ENCODE data around the gene SLC4A5. TPM values are rescaled to one million over a fixed set of nuclear protein-coding genes. Genes with fewer than 3 reads are reported as not detected.

The SLC4A5 gene
- total RNA-seq, 2 experiments from 2014 or later: 3.6 to 6.6 TPM

DNA sequence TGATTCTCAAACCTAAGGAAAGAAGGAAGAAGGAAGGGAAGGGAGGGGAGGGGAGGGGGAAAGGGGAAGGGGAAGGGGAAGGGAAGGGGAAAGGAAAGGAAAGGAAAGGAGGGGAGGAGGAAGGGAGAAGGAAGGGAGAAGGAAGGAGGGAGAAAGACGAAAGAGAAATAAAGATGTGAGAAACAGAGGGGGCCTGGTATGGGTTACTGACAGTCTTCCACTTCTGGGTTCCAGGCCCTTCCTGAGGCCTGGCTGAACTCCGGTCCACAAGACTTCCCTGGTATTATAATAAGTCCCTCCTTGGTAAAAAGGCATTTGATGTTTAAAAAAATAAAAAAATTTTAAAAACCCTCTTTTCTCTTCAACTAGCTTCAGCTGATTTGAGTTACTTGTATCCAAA is 17.4 kb downstream of the SLC4A5 start:
- no peak for DNase-seq
- Mint-ChIP-seq H3K9me3 (no peaks in the 10 kb centered on the region), H3K27me3 (no peaks in the 10 kb centered on the region), H3K4me3 (no peak overlapping the region), H3K36me3 (no peaks in the 10 kb centered on the region), H3K4me1 (peaks cover 5% of the 10 kb centered on the region), H3K27ac (no peak overlapping the region)
- ATAC-seq (ENCODE audit: low read depth): no peak
- POLR2A ChIA-PET: no interaction called here

DNA sequence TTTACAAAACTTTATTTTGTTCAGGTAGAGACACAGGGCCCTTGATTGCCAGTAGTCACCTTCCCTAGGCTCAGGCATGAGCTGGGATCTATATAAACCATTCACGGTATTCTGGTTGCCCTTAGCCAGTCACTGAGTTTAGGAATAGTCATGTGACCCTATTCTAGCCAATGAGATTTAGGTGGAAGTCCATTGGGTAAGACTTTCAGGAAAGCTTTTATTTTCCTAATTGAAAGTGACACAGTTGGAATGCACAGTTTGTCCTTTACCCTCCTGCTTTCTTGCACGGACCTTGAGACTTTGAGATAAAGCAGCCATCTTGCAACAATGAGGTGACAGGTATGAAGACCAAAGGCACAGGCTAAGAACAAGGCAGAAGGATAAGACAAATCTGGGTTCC is 21.5 kb downstream of the SLC4A5 start:
- Mint-ChIP-seq H3K4me1 (no peaks in the 10 kb centered on the region), H3K9me3 (no peaks in the 10 kb centered on the region)
- POLR2A ChIA-PET: no interaction called here

DNA sequence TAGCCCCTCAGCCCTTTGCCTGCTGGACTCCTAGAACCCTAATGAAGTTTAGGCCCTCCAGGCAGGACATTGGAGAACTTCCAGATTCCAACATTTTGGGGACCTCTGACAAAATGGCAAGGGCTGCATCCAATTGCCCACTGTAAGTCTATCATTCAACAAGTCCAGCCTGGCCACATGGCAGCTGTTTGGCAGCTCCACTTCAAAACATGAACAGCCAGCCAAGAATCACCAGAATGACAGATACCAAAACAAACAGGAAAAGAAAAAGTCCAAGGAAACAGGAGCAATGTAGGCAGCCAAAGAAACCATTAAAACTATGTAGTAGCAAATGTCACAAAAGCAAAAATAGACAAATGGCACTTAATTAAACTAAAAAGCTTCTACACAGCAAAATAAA is 25.5 kb downstream of the SLC4A5 start:
- H3K36me3 Mint-ChIP-seq: no peaks in the 10 kb centered on the region
- POLR2A ChIA-PET: no interaction called here
- no peaks in the 10 kb centered on the region for H3K9me3 Mint-ChIP-seq
- no peak for DNase-seq
- no peaks in the 10 kb centered on the region for H3K27me3 Mint-ChIP-seq
- H3K27ac Mint-ChIP-seq: no peak overlapping the region
- H3K4me1 Mint-ChIP-seq: peaks cover 1% of the 10 kb centered on the region
- no peak overlapping the region for H3K4me3 Mint-ChIP-seq
- no peak for ATAC-seq (ENCODE audit: low read depth)

More for the DNA sequence above, 21.5 kb downstream of the SLC4A5 start:
- H3K27ac Mint-ChIP-seq: no peak overlapping the region
- no peaks in the 10 kb centered on the region for H3K36me3 Mint-ChIP-seq
- no peaks in the 10 kb centered on the region for H3K27me3 Mint-ChIP-seq
- DNase-seq: no peak
- no peak overlapping the region for H3K4me3 Mint-ChIP-seq
- no peak for ATAC-seq (ENCODE audit: low read depth)

DNA sequence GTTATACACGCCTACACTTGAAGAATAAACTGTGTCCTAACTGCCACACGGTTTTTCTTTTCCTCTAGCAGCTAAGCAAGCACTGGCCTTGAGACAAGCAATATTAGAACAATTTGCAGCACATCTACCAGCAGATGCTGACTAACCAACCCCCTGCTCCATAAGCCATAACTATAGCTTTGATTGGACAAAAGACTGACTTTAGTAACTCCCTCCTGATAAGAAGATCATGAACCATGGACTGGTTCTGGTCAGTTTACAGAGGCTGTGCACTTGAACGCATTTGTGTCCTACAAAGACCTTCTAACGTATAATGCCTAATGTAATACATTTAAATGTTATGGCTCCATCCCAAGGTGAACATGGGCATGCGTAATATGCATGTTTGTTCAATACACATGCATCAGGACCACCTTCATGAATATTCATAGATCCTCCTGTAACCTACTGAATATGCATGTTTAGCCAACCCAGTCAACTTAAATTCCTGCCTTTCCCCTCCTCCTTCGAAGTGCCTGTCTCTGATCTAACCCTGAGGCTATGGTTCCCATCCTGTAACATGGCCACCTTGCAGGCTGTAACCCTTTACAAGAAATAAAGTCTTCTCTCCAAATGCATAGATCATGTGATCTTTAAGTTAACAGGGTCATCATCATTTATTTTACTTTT is 26.5 kb downstream of the SLC4A5 start:
- H3K36me3 Mint-ChIP-seq: no peaks in the 10 kb centered on the region
- ATAC-seq (ENCODE audit: low read depth): no peak
- peaks cover 1% of the 10 kb centered on the region for H3K4me1 Mint-ChIP-seq
- H3K27me3 Mint-ChIP-seq: no peaks in the 10 kb centered on the region
- H3K27ac Mint-ChIP-seq: no peak overlapping the region
- no peak for DNase-seq
- H3K4me3 Mint-ChIP-seq: no peak overlapping the region
- POLR2A ChIA-PET: no interaction called here
- peaks cover 2% of the 10 kb centered on the region for H3K9me3 Mint-ChIP-seq

DNA sequence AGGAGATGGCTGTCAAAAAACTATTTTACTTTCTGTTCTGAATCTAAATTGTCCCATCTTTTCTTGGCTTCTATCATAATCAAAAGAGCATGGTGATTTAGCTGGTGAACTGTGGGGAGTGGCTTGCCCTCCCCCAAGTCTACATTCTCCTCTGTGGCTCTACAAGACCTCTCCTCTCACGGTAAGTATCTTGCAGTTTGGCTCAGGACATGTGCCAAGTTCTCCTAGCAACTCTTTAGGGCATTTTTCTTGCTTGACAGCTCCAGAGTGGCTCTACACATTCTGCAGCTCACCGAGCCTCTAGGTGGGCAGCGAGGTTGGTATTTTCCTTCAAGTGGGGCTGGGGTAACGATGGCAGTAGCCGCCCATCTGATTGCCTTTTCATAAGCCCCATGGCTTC is 29.1 kb downstream of the SLC4A5 start:
- ATAC-seq (ENCODE audit: low read depth) (no peak), DNase-seq (no peak)
- Mint-ChIP-seq H3K4me1 (peaks cover 1% of the 10 kb centered on the region), H3K4me3 (no peak overlapping the region), H3K36me3 (no peaks in the 10 kb centered on the region), H3K9me3 (peaks cover 3% of the 10 kb centered on the region), H3K27ac (no peak overlapping the region), H3K27me3 (no peaks in the 10 kb centered on the region)
- POLR2A ChIA-PET: no interaction called here

DNA sequence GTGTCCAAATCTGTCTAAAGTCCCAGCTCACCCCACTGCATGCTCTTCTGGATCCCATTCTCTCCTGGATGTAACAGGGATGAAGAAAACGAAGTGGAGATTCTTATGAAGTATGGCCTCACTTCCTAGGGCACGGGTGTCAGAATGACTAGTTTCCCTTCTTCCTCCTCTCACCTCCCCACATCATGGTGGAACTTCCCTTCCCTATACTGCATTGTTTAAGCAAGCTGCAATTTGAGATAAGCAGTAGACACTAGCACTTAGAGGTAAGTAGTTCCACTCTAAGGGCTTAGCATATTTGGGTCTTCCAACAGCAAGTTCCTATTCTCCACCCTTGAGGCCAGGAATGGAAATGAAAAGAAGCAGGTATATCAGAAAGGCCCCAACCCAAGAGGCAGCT is 29.7 kb downstream of the SLC4A5 start:
- peaks cover 3% of the 10 kb centered on the region for H3K9me3 Mint-ChIP-seq
- no peak for ATAC-seq (ENCODE audit: low read depth)
- H3K27me3 Mint-ChIP-seq: no peaks in the 10 kb centered on the region
- peaks cover 1% of the 10 kb centered on the region for H3K4me1 Mint-ChIP-seq
- no peaks in the 10 kb centered on the region for H3K36me3 Mint-ChIP-seq
- H3K4me3 Mint-ChIP-seq: no peak overlapping the region
- POLR2A ChIA-PET: no interaction called here
- DNase-seq: no peak
- H3K27ac Mint-ChIP-seq: no peak overlapping the region

DNA sequence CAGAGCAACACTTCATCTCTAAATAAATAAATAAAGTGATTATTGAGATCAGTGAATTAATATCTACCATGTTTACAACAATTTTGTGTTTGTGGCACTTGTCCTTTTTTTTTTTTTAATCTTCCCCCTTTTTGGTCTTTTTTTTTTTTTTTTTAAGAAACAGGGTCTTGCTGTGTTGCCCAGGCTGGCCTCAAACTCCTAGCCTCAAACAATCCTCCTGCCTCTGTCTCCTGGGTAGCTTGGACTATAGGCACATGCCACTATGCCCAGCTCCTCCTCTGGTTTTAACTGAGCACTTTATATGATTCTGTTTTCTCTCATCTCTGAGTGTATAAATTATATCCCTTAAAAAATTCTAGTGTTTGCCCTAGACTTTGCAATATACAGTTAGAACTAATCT is 30.3 kb downstream of the SLC4A5 start:
- Mint-ChIP-seq H3K36me3 (no peaks in the 10 kb centered on the region), H3K27me3 (no peaks in the 10 kb centered on the region), H3K4me1 (peaks cover 1% of the 10 kb centered on the region), H3K9me3 (peaks cover 3% of the 10 kb centered on the region), H3K27ac (no peak overlapping the region), H3K4me3 (no peak overlapping the region)
- DNase-seq (no peak), ATAC-seq (ENCODE audit: low read depth) (no peak)
- POLR2A ChIA-PET: no interaction called here

DNA sequence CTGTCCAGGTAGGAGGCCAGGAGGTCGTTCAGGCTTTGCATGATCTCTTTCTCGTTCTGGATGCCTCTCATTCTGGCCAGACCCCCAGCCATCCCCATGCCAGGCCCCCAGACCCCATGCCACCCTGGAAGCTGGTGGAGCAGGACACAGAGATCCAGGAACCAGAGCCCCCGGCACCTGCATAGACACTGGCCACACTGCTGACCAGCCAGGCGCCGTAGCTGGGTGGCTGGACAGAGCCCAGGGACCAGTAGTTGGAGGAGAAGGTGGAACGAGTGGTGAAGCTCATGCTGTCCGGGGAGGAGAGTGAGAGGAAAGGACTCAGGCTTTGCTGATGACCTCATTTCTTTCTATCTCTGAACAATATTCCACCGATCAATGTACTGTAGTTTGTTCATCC is 35.5 kb downstream of the SLC4A5 start:
- H3K27ac Mint-ChIP-seq: no peak overlapping the region
- no peak for DNase-seq
- H3K36me3 Mint-ChIP-seq: no peaks in the 10 kb centered on the region
- no peak overlapping the region for H3K4me3 Mint-ChIP-seq
- no peaks in the 10 kb centered on the region for H3K27me3 Mint-ChIP-seq
- no peaks in the 10 kb centered on the region for H3K4me1 Mint-ChIP-seq
- no peak for ATAC-seq (ENCODE audit: low read depth)
- POLR2A ChIA-PET: no interaction called here
- peaks cover 3% of the 10 kb centered on the region for H3K9me3 Mint-ChIP-seq

DNA sequence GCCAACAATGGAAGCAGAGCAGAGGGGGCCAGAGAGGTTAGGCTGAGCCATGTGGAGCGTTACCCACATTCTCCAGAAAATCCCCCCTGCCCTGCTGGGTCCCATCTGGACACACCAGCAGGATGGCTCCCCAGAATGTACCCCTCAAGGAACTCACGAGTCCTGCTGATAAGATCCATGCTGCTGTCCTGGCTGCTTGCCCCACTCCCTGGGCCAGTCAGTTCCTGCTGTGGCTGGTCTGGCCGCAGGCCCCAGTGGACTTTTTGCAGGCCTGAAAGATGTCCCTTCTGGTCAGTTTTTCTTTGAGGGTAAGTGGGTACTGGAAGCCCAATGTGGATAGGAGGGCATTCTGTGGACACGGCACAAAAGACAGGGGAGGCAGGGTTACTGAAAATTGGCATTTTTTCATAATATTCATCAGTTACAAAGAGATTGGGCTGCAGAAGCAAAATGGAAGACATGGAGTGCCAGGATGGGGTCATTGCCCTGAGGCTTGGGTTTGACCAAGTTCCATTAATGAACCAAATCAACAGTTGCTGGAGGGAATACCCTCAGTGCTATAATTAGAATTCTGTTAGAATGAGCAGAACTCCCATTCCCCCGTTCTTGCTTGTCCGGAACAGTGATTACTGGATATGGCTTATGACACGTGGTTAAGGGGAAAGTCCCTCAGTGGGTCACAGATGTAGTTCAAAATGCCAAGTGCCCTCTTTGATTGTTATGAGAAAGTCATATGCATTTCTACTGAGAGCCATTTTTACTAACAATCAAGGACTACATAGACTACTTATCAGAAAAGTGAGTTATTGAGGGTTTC is 38.7 kb downstream of the SLC4A5 start:
- DNase-seq (no peak), ATAC-seq (ENCODE audit: low read depth) (no peak)
- POLR2A ChIA-PET: no interaction called here
- no peak overlapping the region for H3K27ac Mint-ChIP-seq
- H3K9me3 Mint-ChIP-seq: no peaks in the 10 kb centered on the region
- H3K27me3 Mint-ChIP-seq: no peaks in the 10 kb centered on the region
- H3K4me1 Mint-ChIP-seq: no peaks in the 10 kb centered on the region
- no peak overlapping the region for H3K4me3 Mint-ChIP-seq
- no peaks in the 10 kb centered on the region for H3K36me3 Mint-ChIP-seq

DNA sequence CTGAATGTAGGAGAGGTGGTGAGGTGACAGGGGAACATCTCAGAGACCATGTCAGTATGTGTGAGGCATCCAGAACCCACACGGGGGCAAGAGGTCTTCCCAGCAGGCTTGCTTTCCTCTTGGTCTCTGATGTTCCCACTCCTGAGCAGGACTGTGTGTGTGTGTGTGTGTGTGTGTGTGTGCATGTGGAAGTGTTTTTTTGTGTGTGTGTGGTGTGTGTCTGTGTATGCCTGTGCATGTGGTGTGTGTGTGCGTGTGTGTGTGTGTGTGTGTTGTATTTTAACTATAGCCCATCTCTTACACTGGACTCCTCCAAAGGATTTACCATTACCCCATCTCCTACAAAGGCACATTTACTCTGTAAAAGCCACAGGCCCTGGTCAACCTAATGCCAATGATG is 40.4 kb downstream of the SLC4A5 start:
- DNase-seq (no peak), ATAC-seq (ENCODE audit: low read depth) (no peak)
- Mint-ChIP-seq H3K27me3 (no peaks in the 10 kb centered on the region), H3K36me3 (peaks cover 5% of the 10 kb centered on the region), H3K4me3 (no peak overlapping the region), H3K4me1 (no peaks in the 10 kb centered on the region), H3K27ac (no peak overlapping the region), H3K9me3 (peaks cover 1% of the 10 kb centered on the region)
- POLR2A ChIA-PET: no interaction called here

DNA sequence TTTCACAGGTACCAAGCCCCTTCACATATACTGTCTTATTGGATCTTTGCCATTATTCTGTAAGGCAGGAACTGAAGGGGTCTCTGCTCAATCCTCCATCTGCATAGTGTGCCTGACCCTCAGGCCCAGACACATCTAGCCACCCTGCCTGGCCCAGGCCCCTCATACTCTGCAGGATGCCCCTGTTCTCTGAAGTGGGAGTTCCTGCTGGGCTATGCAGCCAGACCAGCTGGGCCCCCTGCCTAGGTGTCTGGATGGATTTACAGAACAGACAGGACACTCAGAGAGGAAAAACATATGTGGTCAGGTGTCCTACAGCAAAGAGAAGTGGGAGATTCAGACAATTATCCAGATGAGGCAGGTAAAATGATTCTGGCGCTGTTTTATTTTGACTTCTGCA is 42.0 kb downstream of the SLC4A5 start:
- POLR2A ChIA-PET: no interaction called here
- H3K9me3 Mint-ChIP-seq: peaks cover 1% of the 10 kb centered on the region
- H3K4me3 Mint-ChIP-seq: no peak overlapping the region
- H3K27me3 Mint-ChIP-seq: no peaks in the 10 kb centered on the region
- ATAC-seq (ENCODE audit: low read depth): no peak
- no peaks in the 10 kb centered on the region for H3K4me1 Mint-ChIP-seq
- no peak overlapping the region for H3K27ac Mint-ChIP-seq
- peaks cover 5% of the 10 kb centered on the region for H3K36me3 Mint-ChIP-seq
- no peak for DNase-seq

DNA sequence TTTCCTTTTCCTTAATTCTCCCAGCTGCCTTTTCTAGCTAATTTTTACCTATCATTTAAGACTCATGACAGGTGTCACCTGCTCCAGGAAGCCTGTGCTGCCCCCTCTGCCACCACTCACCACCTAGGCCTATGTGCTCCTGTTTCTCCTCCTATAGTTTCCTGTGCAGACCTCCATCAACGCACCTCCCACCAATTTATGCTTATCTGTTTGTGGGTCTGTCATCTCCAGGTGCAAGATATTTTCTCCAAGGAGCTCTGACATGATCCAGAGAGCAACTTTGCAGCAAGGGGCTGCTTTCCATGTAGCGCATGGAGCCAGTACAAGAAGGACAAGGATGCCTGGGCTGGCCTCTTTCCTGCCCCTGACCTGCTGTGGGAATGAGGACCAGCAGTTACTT is 42.7 kb downstream of the SLC4A5 start:
- Mint-ChIP-seq H3K36me3 (peaks cover 5% of the 10 kb centered on the region), H3K4me3 (no peak overlapping the region), H3K4me1 (peaks cover 3% of the 10 kb centered on the region), H3K9me3 (peaks cover 1% of the 10 kb centered on the region), H3K27ac (no peak overlapping the region), H3K27me3 (no peaks in the 10 kb centered on the region)
- POLR2A ChIA-PET: interaction anchor here (0.6 kb wide), 1 partner anchor 10 kb away, joined by 3 read pairs; no protein-coding TSS in a partner anchor
- ATAC-seq (ENCODE audit: low read depth) (no peak), DNase-seq (no peak)

DNA sequence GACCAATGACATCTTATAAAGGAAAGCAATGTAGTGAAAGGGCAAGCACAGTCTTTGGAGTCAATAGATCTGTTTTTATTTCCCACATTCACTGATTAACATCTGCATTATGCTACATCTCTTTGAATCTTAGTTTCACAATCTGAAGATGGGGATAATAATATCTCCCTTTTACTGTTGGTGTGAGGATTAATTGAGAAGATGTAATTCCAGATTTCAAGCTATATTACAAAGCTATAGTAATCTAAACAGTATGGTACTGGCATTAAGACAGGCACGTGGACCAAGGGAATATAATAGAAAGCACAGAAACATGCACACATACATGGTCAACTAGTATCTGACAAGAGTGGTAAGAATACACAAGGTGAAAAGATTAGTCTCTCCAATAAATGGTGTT is 45.3 kb downstream of the SLC4A5 start:
- ATAC-seq (ENCODE audit: low read depth) (no peak), DNase-seq (no peak)
- Mint-ChIP-seq H3K27ac (no peak overlapping the region), H3K36me3 (peaks cover 5% of the 10 kb centered on the region), H3K4me1 (peaks cover 3% of the 10 kb centered on the region), H3K9me3 (peaks cover 1% of the 10 kb centered on the region), H3K27me3 (no peaks in the 10 kb centered on the region), H3K4me3 (no peak overlapping the region)
- POLR2A ChIA-PET: interaction anchor here (0.6 kb wide), 1 partner anchor 29 kb away, joined by 3 read pairs; no protein-coding TSS in a partner anchor

DNA sequence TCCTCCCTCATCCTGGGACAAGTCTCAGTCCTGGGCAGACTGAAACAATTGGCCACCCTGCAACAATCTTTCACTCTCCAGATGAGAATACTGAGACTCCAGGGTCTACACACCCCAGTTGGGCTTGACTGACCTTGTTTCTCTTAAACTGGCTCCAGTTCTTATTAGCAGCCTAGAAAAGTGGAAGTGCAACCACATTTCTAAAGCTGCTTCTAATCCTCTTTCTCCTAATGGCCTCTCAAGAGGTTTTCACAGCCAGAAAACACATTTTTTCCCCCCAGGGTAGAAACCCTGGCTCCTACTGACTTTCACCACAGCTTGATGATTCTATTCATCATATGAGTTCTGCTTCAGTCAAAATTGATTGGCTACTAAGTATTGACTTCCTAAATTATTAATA is 45.8 kb downstream of the SLC4A5 start:
- ATAC-seq (ENCODE audit: low read depth): no peak
- Mint-ChIP-seq H3K9me3 (peaks cover 1% of the 10 kb centered on the region), H3K27me3 (no peaks in the 10 kb centered on the region), H3K4me3 (no peak overlapping the region), H3K4me1 (peaks cover 3% of the 10 kb centered on the region), H3K36me3 (peaks cover 5% of the 10 kb centered on the region), H3K27ac (no peak overlapping the region)
- DNase-seq: no peak
- POLR2A ChIA-PET: no interaction called here
